ENCODE data around the gene MYOM1. TPM values are rescaled to one million over a fixed set of nuclear protein-coding genes. Genes with fewer than 3 reads are reported as not detected.
"Not testable (repeated sequence)": the region's sequence is repeated elsewhere in the genome, so short reads cannot be mapped to it uniquely, and the experiment has no call there.

The MYOM1 gene
- total RNA-seq, 4 donors from 2014 or later, result 2.3 to 3.1 (median 3.1) TPM

GRCh38 chr18:3207565-3207964 lies 12.2 kb downstream of the MYOM1 start:
- Histone ChIP-seq H3K36me3 (no peaks in the 10 kb centered on the region), H3K27ac (no peak overlapping the region), H3K4me3 (replicated peaks in 1 of 3) (no peak overlapping the region), H3K4me1 (peaks cover 0 to 8% of the 10 kb centered on the region in 2 donors), H3K9me3 (no peaks in the 10 kb centered on the region), H3K27me3 (no peaks in the 10 kb centered on the region)
- 71 to 86% methylated on average over 2 of the region's 2 CpGs for WGBS, 2 donors
- DNase-seq, result no peak
- TF ChIP-seq POLR2A (IDR thresholded peaks at IDR 0.05) (no peak), CTCF (IDR thresholded peaks at IDR 0.05) (no peak)
- intact Hi-C loops (cut with DNase I), result no loop called here

GRCh38 chr18:3205239-3205638 lies 14.5 kb downstream of the MYOM1 start:
- Histone ChIP-seq H3K4me3 (replicated peaks in 1 of 3) (no peak overlapping the region), H3K4me1 (no peaks in the 10 kb centered on the region), H3K36me3 (no peaks in the 10 kb centered on the region), H3K27me3 (no peaks in the 10 kb centered on the region), H3K27ac (no peak overlapping the region), H3K9me3 (no peaks in the 10 kb centered on the region)
- TF ChIP-seq POLR2A (IDR thresholded peaks at IDR 0.05), result no peak
- TF ChIP-seq CTCF (IDR thresholded peaks at IDR 0.05), result no peak
- no peak for DNase-seq
- intact Hi-C loops (cut with DNase I), result no loop called here

DNA sequence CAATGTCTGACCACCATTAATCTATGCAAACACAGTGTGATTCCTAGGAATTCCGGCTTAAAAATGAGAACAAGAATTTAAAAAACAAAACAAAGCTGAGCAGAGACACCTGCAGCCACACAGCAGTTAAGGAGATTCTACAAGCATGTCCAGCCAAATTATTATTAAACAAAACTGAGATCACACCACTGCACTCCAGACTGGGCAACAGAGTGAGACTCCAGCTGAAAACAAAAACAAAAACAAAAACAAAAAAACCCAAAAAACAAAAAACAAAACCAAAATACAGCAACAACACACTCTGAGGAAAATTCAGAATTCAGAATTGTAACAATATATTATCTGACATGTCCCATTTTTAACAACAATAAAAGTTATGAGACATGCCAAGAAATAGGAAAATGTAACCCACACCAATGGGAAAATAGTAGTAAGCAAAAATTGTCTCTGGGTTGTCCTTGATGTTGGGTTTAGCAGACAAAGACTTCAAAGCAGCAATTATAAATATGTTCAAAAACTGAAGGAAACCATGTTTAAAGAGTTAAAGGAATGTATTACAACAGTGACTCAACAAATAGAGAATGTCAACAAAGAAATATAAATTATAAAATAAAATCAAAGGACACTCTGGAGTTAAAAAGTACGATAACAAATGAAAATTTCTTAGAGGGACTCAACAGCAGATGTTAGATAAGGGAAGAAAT lies 19.7 kb downstream of the MYOM1 start:
- Histone ChIP-seq H3K9me3 (no peaks in the 10 kb centered on the region), H3K27me3 (no peaks in the 10 kb centered on the region), H3K4me1 (no peaks in the 10 kb centered on the region), H3K36me3 (no peaks in the 10 kb centered on the region), H3K4me3 (replicated peaks in 1 of 3) (no peak overlapping the region), H3K27ac (no peak overlapping the region)
- no peak for TF ChIP-seq CTCF (IDR thresholded peaks at IDR 0.05)
- no peak for TF ChIP-seq POLR2A (IDR thresholded peaks at IDR 0.05)
- no peak for DNase-seq
- WGBS, 2 donors, result 91 to 94% methylated on average over 2 of the region's 2 CpGs
- intact Hi-C loops (cut with DNase I), result no loop called here

DNA sequence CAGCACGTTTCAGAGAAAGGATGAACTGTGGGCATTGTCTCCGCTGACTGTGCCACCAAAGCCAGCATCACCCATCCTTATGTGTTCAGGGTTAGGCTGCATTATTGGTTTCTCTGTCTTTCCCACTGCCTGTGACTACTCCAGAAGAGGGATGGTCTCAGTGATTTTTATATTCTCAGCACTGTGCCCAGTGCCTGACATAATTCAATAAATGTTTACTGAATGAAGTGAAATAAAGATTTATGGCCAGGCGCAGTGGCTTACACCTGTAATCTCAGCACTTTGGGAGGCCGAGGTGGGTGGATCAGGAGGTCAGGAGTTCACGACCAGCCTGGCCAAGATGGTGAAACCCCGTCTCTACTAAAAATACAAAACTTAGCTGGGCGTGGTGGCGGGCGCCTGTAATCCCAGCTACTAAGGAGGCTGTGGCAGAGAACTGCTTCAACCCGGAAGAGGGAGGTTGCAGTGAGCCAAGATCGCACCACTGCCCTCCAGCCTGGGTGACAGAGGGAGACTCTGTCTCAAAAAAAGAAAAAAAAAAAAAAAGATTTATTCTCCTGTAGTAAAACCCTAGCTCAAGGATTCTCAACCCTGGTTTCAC lies 21.4 kb downstream of the MYOM1 start:
- WGBS, 2 donors, result 94 to 95% methylated on average over 11 of the region's 11 CpGs
- H3K36me3 ChIP-seq; H3K27ac ChIP-seq; H3K4me3 ChIP-seq (replicated peaks in 1 of 3); intact Hi-C loops (cut with DNase I); H3K9me3 ChIP-seq; H3K4me1 ChIP-seq; DNase-seq; H3K27me3 ChIP-seq: not testable (repeated sequence)

DNA sequence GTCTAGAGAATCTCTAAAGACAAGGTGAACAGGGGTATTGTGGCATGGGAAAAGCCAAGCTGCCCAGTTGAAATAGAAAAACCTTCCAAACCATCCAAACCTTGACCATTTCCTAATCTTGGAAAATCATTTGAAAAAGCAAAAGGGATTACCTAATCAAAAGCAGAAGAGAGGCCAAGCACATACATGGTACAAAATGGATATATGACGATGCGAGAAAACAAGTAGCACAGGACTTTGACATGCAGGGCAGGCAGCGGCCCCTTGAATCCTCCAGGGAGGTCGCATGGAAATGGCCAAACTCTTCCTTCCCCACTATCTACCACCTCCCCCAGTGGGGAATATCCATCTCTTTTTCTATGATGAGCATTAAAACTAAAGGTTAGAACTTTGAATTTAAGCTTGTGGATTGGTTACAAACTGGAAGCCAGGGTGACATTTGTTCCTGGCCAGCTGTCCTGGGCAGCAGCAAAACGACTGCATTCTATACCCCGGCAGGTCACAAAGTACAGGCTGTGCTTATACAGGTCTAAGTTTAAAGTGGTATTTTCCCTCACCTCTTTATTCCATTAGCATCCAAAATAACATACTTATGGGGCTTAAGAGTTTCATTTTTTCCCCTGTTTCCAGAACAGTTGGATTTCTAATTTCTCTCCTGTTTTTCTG lies 24.7 kb downstream of the MYOM1 start:
- Histone ChIP-seq H3K36me3 (no peaks in the 10 kb centered on the region), H3K27me3 (no peaks in the 10 kb centered on the region), H3K27ac (no peak overlapping the region), H3K4me1 (no peaks in the 10 kb centered on the region), H3K4me3 (replicated peaks in 1 of 3) (no peak overlapping the region), H3K9me3 (no peaks in the 10 kb centered on the region)
- no peak for TF ChIP-seq POLR2A (IDR thresholded peaks at IDR 0.05)
- no peak for TF ChIP-seq CTCF (IDR thresholded peaks at IDR 0.05)
- intact Hi-C loops (cut with DNase I), result no loop called here
- 72 to 78% methylated on average over 6 of the region's 6 CpGs for WGBS, 2 donors
- no peak for DNase-seq

Data from thyroid gland (tissue), 4 donors.